ENCODE data around the gene RNF40.

The RNF40 gene

DNA sequence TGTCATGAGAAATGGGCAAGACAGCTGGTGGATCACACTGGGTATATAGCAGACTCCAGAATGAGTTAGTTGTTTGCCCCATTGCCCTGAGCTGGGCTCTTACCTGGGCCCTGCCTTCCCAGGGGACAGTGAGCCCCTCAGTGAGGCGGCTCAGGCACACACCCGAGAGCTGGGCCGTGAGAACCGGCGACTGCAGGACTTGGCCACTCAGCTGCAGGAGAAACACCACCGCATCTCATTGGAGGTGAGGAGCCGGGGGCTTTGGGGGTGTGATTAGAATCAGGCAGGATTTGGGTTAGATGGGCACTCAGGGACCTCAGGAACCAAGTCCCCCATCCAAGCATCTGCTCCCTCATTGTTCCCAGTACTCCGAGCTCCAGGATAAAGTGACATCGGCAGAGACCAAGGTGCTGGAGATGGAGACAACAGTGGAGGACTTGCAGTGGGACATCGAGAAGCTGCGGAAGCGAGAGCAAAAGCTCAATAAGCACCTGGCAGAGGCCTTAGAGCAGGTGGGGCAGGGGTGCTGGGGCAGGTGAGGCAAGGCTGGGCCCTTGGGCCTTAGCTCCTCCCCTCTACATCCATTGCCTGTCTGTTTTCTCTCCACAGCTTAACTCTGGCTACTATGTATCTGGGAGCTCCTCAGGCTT, 2.8 kb downstream of the RNF40 start:
- no peak for DNase-seq

DNA sequence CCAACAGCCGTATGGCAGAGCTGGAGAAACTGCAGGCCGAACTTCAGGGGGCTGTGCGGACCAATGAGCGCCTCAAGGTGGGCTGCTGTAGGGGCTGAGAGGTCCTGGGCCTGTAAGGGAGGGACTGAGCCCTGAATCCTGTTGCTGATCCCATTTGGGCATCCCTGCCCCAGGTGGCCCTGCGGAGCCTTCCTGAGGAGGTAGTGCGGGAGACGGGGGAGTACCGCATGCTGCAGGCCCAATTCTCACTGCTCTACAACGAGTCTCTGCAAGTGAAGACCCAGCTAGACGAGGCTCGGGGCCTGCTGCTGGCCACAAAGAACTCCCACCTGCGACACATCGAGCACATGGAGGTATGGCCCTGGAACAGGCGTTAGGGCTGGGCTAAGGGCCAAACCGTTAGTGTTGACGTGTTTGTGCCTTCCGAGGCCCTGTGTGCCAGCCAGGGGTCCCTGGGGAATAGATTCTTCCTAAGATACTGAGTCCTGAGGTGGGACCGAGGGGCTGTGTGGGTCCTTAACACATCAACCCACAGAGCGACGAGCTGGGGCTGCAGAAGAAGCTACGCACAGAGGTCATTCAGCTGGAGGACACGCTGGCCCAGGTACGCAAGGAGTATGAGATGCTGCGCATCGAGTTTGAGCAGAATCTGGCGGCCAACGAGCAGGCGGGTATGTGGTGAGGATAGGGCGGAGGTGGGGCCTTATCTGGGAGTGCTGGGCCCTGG, 4.2 kb downstream of the RNF40 start:
- no peak for DNase-seq

DNA sequence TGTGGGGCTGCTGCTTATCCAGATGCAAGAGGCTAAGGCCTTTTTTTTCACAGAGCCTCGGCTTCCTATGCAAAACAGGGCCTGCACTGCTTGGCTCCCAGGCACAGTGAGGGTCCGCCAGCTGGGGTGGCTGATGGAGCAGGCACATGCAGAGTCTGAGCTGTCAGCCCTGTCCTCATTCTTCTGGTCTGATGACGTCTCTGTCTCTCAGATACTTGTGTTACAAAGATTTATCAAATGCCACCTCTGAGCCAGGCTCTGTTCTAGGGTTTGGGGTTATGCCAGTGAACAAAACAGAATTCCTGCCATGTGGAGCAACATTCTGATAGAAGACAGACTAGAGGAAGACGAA, 4.8 kb downstream of the RNF40 start:
- DNase-seq = no peak

DNA sequence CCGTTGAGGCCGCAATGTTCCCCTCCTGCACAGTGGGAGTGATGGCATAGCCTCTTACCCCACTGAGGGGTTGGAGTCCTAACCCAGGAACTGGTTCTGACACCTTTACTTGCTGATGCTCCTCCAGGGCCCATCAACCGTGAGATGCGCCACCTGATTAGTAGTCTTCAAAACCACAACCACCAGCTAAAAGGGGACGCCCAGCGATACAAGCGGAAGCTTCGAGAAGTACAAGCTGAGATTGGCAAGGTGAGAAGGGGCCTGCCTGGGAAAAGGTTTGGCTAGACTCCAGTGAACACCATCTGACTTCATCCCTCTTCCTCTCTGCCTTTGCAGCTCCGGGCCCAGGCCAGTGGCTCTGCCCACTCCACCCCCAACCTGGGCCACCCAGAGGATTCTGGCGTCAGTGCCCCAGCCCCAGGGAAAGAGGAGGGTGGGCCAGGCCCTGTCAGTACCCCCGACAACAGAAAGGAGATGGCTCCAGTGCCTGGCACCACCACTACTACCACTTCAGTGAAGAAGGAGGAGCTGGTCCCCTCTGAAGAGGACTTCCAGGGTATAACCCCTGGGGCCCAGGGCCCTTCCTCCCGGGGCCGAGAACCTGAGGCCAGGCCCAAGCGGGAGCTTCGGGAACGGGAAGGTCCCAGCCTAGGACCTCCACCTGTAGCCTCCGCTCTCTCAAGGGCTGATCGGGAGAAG, 5.8 kb downstream of the RNF40 start:
- DNase-seq = no peak

DNA sequence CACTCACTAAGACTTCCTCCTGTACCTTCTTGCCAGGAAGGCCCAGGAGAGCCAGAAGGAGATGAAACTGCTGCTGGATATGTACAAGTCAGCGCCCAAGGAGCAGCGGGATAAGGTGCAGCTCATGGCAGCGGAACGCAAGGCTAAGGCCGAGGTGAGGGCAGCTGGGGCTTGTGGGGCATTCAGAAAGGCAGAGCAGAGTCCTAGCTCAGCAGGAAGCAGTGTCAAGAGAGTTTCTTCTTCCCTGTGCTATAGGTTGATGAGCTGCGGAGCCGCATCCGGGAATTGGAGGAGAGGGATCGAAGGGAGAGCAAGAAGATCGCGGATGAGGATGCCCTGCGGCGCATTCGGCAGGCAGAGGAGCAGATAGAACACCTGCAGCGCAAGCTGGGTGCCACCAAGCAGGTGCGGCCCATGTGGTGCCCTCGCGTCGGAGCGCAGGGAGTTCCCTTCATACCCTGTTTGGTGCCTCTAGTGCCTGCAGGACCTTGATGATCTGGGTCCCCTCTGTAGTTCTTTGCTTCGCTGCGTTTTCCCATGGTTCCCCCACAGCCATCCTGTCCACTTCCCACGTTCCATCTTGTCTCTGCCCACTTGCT, 6.6 kb downstream of the RNF40 start:
- DNase-seq = no peak

DNA sequence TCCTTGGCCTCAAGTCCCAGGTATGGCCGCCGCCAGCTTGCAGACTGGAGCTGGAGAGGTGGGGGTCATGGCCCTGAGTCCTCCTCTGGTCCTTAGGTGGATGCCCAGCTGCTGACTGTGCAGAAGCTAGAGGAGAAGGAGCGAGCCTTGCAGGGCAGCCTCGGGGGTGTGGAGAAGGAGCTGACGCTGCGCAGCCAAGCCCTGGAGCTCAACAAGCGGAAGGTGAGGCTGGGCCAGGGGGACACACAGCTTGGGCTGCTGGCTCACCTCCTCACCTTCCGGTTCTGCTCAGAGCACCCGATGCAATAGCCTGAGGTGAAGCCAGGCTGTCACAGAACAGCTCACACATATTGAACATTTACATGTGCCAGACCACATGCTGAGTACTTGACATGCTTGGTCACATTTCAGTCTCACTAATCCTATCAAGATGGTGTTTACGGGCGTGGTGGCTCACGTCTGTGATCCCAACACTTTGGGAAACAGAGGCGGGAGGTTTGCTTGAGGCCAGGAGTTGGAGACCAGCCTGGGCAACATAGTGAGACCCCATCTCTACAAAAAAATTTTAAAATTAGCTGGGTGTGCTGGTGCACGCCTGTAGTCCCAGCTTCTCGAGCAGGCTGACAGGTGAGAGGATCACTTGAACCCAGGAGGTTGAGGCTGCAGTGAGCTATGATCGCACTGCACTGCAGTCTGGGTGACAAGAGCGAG, 7.4 kb downstream of the RNF40 start:
- DNase-seq = no peak

DNA sequence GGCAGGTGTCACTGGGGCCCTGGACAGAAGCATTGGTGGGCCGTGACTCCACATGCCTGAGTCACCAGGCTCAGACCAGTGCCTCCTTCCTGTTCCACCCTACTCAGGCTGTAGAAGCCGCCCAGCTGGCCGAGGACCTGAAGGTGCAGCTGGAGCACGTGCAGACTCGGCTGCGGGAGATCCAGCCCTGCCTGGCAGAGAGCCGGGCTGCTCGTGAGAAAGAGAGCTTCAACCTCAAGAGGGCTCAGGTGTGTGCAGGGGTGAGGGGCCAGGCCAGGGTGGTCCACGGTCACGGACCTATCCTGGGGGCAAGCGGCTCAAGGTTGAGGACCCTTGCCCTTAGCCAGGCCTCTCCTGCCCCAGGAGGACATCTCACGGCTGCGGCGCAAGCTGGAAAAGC, 9.6 kb downstream of the RNF40 start:
- DNase-seq = no peak

DNA sequence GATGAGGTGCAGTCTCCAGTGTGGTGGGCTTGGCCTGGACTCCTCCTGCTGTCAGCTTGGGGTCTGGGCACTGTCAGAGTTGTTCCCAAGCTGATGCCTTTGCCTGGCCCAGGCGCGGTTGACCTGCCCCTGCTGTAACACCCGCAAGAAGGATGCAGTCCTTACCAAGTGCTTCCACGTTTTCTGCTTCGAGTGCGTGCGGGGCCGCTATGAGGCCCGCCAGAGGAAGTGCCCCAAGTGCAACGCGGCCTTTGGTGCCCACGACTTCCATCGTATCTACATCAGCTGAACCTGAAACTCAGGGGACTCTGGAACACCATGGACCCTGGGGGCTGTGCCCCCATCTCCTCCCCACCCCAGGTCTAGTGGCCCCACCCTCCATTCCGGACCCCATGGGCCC, 11.7 kb downstream of the RNF40 start:
- DNase-seq = no peak

DNA sequence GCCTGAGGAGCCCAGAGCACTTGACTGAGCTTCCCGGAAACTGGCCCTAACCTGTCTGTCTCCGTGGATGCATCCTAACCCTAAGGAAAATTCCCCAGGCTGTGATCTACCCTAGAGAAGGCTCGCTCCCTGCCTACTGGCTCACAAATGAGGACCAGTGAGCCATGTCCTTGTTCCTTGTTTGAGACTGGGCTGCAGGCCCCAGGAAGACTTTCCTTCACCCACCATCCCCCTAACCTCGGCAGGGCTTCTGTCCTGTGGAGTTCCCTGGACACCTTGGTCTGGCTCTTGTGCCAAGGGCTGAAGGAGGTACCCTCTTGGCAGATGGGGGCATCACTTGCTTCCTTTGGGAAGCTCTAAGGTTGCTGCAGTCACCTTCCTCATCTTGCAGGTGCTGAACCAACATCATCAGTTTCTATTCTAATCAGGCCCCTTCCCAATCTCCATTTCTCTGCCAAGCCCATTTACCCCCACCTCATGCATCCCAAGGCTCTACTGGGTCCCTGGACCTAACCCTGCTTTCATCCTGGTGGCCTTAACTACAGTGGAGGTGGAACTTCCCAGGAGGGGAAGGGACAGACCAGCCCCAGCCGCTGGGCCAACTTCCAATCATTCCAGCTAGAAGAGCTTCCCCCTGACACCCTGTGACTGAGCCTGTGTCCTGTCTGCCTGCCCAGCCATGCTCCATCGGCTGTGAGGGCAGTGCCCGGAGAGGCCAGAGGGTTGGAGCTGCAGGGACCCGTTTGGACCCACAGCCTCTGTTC, 12.4 kb downstream of the RNF40 start:
- DNase-seq = no peak

DNA sequence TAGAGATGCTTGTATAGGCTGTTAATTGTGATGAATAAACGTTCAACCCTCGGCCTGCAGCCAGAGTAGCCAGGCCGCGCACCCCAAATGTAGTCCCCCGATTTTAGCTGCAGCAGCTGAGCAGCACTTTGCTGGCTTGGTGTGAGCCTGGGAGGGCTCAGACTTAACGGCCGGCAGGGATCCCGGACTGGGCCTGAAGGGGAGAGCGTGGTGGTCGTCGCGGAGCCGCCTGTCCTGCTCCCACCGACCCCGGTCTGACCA, 12.9 kb downstream of the RNF40 start:
- DNase-seq = no peak

DNA sequence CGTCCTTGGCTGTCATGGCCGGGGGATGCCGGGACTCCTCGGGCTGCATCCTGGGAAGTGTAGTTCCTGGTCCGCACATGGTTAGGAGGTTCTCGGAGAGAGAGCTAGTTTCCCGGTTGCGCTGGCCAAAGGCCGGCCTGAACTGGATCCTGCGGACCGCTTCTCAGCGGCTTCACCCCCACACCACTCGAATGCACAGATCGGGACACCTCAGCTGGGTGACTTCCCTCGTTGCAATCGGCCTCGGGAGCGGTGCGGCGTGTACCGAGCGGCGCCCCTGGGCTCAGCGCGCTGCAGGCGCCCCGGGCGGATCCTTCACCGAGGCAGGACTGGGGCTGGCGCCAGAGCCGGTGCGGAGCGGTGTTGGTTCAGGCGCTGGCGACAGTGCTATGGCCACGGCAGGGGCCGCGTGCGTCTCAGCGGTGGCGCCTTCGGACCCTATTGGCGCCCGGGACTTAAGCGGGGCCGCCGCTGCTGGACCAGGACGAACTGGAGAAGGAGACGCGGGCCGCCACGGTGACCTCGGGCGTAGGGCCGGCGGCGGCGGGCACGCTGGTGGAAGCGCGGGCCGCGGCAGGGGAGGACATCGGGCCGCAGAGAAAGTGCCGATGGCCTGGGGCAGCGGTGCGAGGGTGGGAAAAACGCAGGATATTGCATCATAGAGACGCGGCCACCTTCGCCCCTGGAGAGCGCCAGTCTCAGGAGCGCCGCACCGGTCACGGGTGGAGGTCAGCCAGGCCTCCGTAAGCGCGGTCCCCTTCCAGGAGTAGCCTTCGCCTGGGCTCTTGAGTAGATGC, 13.5 kb downstream of the RNF40 start:
- DNase-seq = peak; percentile 25

DNA sequence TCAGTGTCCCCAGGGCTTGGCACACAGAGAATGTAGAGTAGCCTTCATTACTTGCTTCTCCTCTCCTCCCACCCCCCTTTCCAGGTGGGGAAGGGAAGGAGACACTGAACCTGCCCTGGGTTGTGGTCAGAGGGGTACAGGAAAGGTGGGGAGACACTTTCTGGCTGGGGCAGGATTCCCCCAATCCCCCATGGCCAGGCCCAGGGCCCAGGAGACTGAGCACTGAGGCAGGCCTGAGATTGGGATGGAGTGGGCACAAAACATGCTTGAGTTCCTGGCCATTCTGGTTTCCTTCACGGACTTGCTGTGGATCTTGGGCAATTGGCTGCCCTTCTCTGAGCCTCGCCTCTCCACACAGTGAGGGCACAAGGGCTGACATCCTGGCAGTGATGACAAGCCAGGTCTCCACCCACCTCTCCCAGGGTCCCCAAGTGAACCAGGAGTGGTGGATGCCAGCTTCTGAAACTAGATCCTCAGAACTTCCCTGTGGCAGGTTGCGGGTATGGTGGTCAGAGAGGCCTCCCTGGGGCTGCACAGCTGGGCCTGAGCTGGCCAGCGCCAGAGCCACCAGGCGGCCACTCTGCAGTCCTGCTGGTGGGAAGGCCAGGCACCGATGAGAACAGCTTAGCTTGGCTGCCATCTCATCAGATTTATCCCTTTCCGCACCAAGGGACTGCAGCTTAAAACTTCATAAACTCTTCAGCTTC, 15.6 kb downstream of the RNF40 start:
- no peak for DNase-seq

DNA sequence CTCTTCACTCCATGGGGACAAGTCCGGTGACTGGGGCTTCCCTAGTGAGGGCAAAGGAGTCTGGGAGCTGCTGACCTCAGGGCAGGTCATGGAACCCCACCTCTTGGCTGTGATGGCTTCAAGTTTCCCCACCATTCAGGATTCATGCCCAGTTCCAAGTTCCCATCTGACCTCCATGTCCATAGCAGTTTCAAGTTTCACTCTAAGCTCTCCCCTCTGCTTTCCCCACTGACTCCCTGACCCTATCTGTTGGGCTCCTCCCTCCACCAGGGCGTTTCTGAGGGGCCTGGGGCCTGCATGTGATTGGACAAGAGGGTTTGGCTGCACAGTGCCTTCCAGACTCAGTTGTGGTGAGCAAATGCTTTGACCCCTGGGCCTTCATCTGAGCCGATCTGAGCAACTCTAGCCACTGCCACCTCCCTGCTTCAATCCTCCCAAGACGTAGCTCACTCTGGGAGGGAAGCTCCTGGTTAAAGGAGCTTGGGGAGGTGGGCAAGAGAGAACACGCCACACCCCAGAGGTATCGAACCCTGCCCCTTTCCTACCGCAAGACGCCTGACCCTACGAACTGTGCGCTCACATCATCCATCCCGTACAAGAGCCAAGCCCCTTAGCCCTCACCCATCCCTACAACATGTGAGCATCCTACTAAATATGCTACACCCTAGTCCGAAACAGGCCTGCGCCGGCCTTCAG, 16.6 kb downstream of the RNF40 start:
- DNase-seq = no peak

DNA sequence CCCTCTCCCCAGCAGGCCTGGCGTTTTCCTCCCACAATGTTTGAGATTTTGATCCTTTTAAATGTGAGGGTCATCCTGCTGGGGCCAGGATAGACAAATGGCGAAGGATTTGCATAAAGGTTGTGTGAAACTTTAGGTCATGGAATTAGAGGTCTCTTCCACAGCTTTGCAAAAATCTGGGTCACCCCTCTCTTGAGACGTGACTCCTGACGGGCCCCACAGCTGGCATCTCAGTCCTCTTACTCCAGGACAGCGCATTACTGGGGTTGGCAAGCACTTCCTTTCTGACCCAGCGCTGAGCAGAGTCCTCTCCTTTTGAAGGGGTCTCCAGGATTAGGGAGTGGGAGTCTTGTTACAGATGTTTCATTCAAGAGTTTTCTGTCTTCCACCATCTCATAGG, 17.5 kb downstream of the RNF40 start:
- no peak for DNase-seq

DNA sequence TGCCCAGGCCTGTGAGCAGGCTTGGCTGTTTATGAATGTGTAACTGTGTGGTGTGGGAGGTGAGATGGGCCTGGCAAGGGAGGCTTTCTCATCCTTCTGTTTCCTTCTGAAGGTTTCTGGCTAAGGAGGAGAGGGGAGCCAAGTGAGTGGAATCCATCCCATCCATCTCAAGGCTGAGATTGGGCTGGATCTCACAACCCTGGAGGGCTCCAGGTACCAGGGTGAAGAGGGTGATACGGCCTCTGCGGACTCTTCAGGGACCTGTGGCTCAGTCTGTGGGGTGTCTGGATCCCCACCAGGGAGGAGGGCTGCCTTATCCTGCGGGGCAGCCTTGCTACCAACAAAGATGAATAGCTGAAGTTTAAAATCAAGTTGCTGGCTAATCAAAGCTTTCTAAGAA, 17.9 kb downstream of the RNF40 start:
- DNase-seq = no peak

DNA sequence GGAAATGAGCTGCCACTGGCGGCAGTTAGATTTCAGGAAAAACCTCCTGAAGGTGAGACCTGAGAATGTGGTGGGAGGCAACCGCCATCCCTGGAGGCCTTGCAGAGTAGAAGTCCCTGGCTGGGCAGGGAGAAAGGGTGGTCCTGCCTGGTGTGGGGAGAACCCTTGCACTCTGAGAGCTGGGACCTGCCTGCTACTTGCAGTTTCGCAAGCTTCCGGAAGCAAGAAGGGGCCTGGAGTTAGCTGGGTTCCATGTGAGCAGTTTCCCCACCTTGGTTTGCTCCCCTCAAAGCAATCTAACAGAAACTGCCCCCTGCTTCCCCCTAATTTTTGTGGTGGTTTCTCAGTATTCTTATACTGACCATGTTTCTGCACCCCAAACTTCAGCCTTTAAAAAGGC, 18.4 kb downstream of the RNF40 start:
- no peak for DNase-seq

DNA sequence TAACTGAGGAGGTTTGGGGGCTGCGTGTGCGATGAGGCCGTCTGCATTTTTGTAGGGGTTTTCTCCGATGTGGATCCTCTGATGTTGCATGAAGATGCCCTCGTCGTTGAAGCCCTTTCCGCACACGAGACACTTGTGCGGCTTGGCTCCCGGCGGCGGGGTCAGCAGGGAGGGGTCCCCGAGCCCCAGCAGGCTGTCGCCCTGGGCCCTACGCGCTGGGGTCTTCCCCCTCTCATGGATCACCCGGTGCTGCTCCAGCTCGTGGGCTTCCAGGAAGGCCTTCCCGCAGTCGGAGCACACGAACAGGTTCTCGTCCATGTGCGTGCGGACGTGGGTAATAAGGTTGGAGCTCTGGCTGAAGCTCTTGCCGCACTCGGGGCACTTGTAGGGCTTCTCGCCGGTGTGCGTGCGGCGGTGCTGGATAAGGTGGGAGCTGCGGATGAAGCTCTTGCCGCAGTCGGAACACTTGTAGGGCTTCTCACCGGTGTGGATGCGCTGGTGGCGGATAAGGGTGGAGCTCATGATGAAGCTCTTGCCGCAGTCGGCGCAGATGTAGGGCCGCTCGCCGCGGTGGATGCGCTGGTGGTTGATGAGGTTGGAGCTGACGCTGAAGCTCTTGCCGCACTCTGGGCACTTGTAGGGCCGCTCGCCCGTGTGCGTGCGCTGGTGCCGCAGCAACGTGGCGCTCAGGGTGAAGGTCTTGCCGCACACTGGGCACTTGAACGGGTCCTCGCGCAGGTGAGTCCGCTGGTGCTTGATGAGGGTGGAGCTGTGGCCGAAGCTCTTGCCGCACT, 20.6 kb downstream of the RNF40 start:
- no peak for DNase-seq

DNA sequence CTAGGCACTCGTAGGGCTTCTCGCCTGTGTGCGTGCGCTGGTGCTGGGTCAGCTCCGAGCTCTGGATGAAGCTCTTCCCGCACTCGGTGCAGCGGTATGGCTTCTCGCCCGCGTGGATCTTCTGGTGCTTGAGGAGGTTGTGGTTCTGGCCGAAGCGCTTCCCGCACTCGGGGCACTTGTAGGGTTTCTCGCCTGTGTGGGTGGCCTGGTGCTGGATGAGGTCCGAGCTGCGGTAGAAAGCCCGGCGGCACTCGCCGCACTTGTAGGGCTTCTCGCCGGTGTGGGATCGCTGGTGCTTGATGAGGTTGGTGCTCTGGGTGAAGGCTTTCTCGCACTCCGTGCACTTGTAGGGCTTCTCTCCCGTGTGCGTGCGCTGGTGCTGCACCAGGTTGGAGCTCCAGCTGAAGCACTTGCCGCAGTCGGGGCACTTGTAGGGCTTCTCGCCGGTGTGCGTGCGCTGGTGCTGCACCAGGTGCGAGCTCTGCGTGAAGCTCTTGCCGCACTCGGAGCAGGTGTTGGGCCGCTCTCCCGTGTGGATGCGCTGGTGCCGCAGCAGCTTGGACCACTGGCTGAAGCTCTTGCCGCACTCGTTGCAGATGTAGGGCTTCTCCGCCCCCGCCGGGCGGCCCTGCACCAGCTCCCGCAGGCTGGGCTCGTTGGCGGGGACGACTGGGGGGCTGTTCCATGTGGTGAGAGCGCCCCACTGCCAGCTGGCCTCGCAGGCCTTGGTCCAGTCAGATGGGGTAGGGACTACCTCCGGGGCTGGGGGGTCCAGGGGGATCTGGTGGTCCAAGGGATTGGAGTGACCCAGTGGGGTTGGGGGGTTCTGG, 21.4 kb downstream of the RNF40 start:
- no peak for DNase-seq

DNA sequence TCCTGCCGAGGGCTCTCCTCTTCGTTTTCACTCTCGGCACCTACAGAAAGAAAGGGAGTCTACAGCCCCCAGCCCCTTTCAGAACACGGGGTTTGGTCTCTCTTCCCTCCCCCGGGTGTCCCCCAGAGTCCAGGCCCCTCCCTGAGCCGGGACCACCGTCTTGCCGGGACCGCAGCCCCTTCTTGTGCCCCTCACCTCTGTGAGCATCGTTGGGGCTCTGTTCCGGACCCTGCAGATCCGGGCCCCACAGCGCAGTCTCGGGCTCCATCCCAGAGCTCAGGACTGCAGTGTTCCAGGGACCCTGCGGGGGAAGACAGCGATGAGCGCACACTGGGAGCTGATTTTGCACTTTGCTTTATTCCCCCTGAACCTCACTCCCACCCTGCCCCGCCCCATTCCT, 22.1 kb downstream of the RNF40 start:
- DNase-seq = no peak

Measured in NCI-H1436 (cell line).